H1 (cell line): ENCODE results near the gene CHRM3. TPM values are rescaled to one million over a fixed set of nuclear protein-coding genes. Genes with fewer than 3 reads are reported as not detected.

Experiments
- RBBP5 ChIP-seq: IDR thresholded peaks from 2 replicates; pipeline ENCODE4 v1.7.1; 2012; ENCODE audit warnings: low read depth, mild to moderate bottlenecking, inconsistent platforms, low read length, moderate library complexity, borderline replicate concordance
- SIN3A ChIP-seq, 2 experiments: IDR thresholded peaks in 1 of 2; conservative IDR thresholded peaks in 1 of 2; 2 replicates each; pipeline ENCODE4 v1.6.1; 2011 to 2012; ENCODE audit warnings: low read length in 2 of 2, improper control_type of control experiment in 1 of 2, low read depth in 1 of 2, mild to moderate bottlenecking in 1 of 2
- polyA plus RNA-seq, 7 experiments: library from polyadenylated mRNA; depleted of rRNA in 3 of 7; stranded (reverse) in 5 of 7; unstranded in 2 of 7; fragments of >200 nt in 5 of 7; fragments of 200-250 nt in 2 of 7; gene quantifications; 1 replicate in 5 of 7; 2 replicates in 1 of 7; 4 replicates in 1 of 7; pipeline versions ENCODE4 v1.2.1 to v1.2.3, GENCODE V29; 2011 to 2013; ENCODE audit warnings: missing spikeins in 2 of 7, mixed read lengths in 2 of 7
- total RNA-seq: library from RNA; stranded (reverse); fragmentation: NEBNext Ultra II Directional; extraction: Animal tissue kit (Norgen Biotek cat#: 25700); gene quantifications from 2 replicates; pipeline ENCODE4 v1.2.1, GENCODE V29; 2021

The CHRM3 gene
- total and polyA plus RNA-seq, 2 of the 8 experiments (the other 6 are each of a cell fraction or from before 2014, with no cell fraction given), result 3.3 to 5.0 TPM

GRCh38 chr1:239388159-239388485 lies 1.8 kb downstream of the CHRM3 start (continued):
- TF ChIP-seq SIN3A (conservative IDR thresholded peaks at IDR 0.05 in 1 of 2, IDR thresholded peaks at IDR 0.05 in 1 of 2; ENCODE audit: low read depth in 1 of 2, low read length in 2 of 2) (no peak), RBBP5 (no peak)
